Endodermal cell (in vitro differentiated cells): ENCODE results near the gene BRF1. TPM values are rescaled to one million over a fixed set of nuclear protein-coding genes. Genes with fewer than 3 reads are reported as not detected.
A peak's percentile ranks its signal among the peaks of the same experiment; 100 is the strongest.
"Not testable (repeated sequence)": the region's sequence is repeated elsewhere in the genome, so short reads cannot be mapped to it uniquely, and the experiment has no call there.

ENCODE experiments used
- DNase-seq: peaks from one replicate; pipeline ENCODE4 v3.0.0-alpha.2; 2017
- H3K27ac ChIP-seq: 2 replicates; pipeline ENCODE4 v1.5.1; 2013; ENCODE audit warnings: mild to moderate bottlenecking, low read depth, low read length, moderate library complexity
- H3K27me3 ChIP-seq: 2 replicates; pipeline ENCODE4 v1.6.1; 2013; ENCODE audit warnings: mild to moderate bottlenecking, low read length, moderate library complexity; ENCODE audit not compliant: insufficient read depth, control insufficient read depth, poor library complexity, severe bottlenecking
- H3K36me3 ChIP-seq: 2 replicates; pipeline ENCODE4 v1.7.0; 2013; ENCODE audit warnings: mild to moderate bottlenecking, low read length, moderate library complexity; ENCODE audit not compliant: control insufficient read depth, insufficient read depth
- H3K4me1 ChIP-seq: one replicate; pipeline ENCODE4 v1.7.0; 2013; ENCODE audit warnings: low read length; ENCODE audit not compliant: control insufficient read depth, insufficient read depth
- H3K4me3 ChIP-seq: 2 replicates; pipeline ENCODE4 v1.5.1; 2013; ENCODE audit warnings: mild to moderate bottlenecking, low read length, moderate library complexity
- H3K9ac ChIP-seq: 2 replicates; pipeline ENCODE4 v1.6.1; 2013; ENCODE audit warnings: mild to moderate bottlenecking, low read length, moderate library complexity; ENCODE audit not compliant: poor library complexity, severe bottlenecking; ENCODE audit errors: extremely low read depth
- H3K9me3 ChIP-seq: 2 replicates; pipeline ENCODE4 v1.6.1; 2013; ENCODE audit warnings: mild to moderate bottlenecking, low read length, moderate library complexity; ENCODE audit not compliant: control insufficient read depth
- H3K27ac Mint-ChIP-seq: 2 replicates; pipeline ENCODE4 v1.8.0; 2020; ENCODE audit warnings: mixed read lengths
- H3K27me3 Mint-ChIP-seq: 2 replicates; pipeline ENCODE4 v1.8.0; 2021; ENCODE audit warnings: mild to moderate bottlenecking, mixed read lengths; ENCODE audit not compliant: insufficient read depth
- H3K36me3 Mint-ChIP-seq: 2 replicates; pipeline ENCODE4 v1.8.0; 2020; ENCODE audit warnings: low read depth, mixed read lengths
- H3K4me1 Mint-ChIP-seq: 2 replicates; pipeline ENCODE4 v1.8.0; 2020; ENCODE audit warnings: mixed read lengths
- H3K4me3 Mint-ChIP-seq: 2 replicates; pipeline ENCODE4 v1.8.0; 2020; ENCODE audit warnings: mild to moderate bottlenecking, moderate library complexity, mixed read lengths
- H3K9me3 Mint-ChIP-seq: 2 replicates; pipeline ENCODE4 v1.8.0; 2020; ENCODE audit warnings: mild to moderate bottlenecking, mixed read lengths
- WGBS, 2 experiments: methylation state at CpG; one replicate each; pipeline versions ENCODE4 v1.1.5 to v1.1.7; 2013; ENCODE audit warnings: missing lambda C conversion rate in 2 of 2, mixed read lengths in 1 of 2; ENCODE audit not compliant: insufficient coverage in 1 of 2, insufficient read length in 1 of 2; 5-methylcytosine and 5-hydroxymethylcytosine counted together
- total RNA-seq, 2 donors: library from RNA; stranded (reverse); fragmentation: NEBNext Ultra II Directional in 1 of 2; extraction: Animal tissue kit (Norgen Biotek cat#: 25700) in 1 of 2; gene quantifications; 2 replicates in 1 of 2; 3 replicates in 1 of 2; pipeline ENCODE4 v1.2.1, GENCODE V29; 2021
- TF ChIP-seq, protein P1 (sequence below): fragments of 200-600 bp; sonication (generic); conservative IDR thresholded peaks from 2 replicates; pipeline ENCODE4 v1.5.0; 2021; ENCODE audit warnings: antibody characterized with exemption, mild to moderate bottlenecking

The BRF1 gene
- total RNA-seq, 2 donors from 2014 or later = 37.0 to 44.5 TPM

DNA sequence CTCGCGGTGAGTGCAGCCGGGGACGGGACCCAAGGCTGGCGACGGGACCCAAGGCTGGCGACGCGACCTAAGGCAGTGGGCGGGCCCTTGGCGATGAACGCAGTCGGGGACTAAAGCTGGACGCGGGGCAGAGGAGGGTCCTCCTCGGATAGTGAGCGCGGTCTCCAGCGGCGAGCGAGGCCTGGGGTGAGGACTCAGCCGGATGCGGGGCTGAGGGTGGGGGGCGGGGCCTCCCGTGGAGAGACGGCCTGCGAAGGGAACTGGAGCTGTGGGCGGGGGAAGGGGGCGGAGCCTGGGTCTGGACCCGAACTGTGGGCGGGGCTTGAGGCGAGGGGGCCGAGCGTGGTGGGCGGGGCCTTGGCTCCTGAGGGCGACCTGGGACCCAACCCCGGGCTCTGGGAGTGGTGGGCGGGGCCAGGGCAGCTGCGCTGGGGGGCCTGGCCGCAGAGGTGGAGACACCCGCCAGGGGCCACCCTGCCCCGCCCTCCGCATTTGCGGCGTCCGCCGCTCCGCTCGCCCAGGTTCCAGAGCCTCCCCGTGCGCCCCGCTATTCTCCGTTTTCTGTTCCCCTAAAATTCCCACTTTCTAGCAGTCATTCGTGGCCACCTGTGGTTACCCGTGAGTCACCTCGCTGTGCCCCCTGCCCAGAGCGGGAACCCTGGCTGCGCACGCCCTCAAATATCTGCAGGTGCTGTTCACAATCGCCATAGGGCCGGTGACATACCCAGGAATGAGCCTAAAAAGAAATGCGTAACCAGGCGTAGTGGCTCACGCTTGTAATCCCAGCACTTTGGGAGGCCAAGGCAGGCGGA lies 508 bp upstream of the BRF1 start:
- peak; percentile 100 for DNase-seq
- peak overlapping the region; percentile 94 for H3K4me3 ChIP-seq
- no peaks in the 10 kb centered on the region for H3K27me3 ChIP-seq
- H3K4me3 Mint-ChIP-seq = peak overlapping the region; percentile 73
- WGBS, 2 experiments = 1 to 5% methylated on average over 26 to 65 of the region's 65 CpGs
- TF ChIP-seq, protein P1, sequence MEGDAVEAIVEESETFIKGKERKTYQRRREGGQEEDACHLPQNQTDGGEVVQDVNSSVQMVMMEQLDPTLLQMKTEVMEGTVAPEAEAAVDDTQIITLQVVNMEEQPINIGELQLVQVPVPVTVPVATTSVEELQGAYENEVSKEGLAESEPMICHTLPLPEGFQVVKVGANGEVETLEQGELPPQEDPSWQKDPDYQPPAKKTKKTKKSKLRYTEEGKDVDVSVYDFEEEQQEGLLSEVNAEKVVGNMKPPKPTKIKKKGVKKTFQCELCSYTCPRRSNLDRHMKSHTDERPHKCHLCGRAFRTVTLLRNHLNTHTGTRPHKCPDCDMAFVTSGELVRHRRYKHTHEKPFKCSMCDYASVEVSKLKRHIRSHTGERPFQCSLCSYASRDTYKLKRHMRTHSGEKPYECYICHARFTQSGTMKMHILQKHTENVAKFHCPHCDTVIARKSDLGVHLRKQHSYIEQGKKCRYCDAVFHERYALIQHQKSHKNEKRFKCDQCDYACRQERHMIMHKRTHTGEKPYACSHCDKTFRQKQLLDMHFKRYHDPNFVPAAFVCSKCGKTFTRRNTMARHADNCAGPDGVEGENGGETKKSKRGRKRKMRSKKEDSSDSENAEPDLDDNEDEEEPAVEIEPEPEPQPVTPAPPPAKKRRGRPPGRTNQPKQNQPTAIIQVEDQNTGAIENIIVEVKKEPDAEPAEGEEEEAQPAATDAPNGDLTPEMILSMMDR = no peak
- H3K27ac ChIP-seq = peak overlapping the region; percentile 84
- peaks cover 9% of the 10 kb centered on the region for H3K36me3 Mint-ChIP-seq
- peaks cover 2% of the 10 kb centered on the region for H3K9me3 Mint-ChIP-seq
- no peak overlapping the region for H3K9ac ChIP-seq
- peaks cover 15% of the 10 kb centered on the region for H3K27me3 Mint-ChIP-seq
- H3K27ac Mint-ChIP-seq = peak overlapping the region; percentile 91
- peaks cover 6% of the 10 kb centered on the region for H3K4me1 Mint-ChIP-seq
- no peaks in the 10 kb centered on the region for H3K36me3 ChIP-seq
- H3K9me3 ChIP-seq = no peaks in the 10 kb centered on the region
- H3K4me1 ChIP-seq = no peaks in the 10 kb centered on the region

DNA sequence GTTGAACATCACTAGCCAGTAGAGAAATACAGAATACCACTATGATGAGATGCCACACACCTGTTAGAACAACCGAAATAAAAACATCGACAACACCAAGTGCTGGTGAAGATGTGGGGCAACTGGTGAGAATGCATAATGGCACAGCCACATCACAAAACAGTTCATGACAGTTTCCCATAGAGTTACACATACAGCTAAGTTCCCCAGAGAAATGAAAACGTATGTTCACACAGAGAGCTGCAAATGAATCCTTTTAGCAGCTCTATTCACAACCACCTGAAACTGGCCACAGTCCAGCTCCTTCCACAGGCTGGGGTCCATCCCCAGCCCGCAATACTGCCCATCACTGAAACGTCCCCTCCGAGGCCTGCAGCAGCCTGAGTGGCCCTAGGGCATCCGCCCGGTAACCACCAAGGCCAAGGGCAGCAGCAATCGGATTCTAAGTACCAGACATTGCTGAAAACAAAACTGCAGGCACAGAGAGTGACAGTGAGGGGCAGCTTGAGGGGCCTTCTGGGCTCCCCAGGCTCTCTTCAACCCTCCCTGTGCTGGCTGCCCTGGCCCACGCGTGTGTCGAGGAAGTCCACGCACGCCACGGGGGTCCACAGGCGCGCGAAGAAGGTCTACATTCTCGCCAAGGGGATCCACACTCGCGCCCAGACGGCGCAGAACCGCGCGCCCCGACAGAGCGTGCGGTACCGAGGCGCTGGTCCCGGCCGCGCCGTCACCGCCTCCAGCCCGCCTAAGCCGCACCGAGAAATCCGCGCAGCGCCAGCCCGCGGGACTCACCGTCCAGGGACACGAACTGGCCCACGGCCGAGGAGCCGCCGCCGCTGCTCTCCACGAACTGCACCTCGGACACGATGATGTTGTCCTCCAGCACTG lies 903 bp downstream of the BRF1 start:
- 12 to 32% methylated on average over 19 to 54 of the region's 54 CpGs for WGBS, 2 experiments
- Histone ChIP-seq H3K4me3 (peak overlapping the region; percentile 94), H3K27me3 (no peaks in the 10 kb centered on the region), H3K4me1 (no peaks in the 10 kb centered on the region), H3K27ac (peak overlapping the region; percentile 38), H3K36me3 (no peaks in the 10 kb centered on the region), H3K9me3 (no peaks in the 10 kb centered on the region), H3K9ac (peak overlapping the region; percentile 67)
- peaks cover 2% of the 10 kb centered on the region for H3K9me3 Mint-ChIP-seq
- H3K36me3 Mint-ChIP-seq = peaks cover 9% of the 10 kb centered on the region
- H3K27me3 Mint-ChIP-seq = peaks cover 15% of the 10 kb centered on the region
- peak overlapping the region; percentile 73 for H3K4me3 Mint-ChIP-seq
- peak overlapping the region; percentile 58 for H3K27ac Mint-ChIP-seq
- H3K4me1 Mint-ChIP-seq = peaks cover 6% of the 10 kb centered on the region
- TF ChIP-seq, protein P1 = no peak
- DNase-seq = no peak

DNA sequence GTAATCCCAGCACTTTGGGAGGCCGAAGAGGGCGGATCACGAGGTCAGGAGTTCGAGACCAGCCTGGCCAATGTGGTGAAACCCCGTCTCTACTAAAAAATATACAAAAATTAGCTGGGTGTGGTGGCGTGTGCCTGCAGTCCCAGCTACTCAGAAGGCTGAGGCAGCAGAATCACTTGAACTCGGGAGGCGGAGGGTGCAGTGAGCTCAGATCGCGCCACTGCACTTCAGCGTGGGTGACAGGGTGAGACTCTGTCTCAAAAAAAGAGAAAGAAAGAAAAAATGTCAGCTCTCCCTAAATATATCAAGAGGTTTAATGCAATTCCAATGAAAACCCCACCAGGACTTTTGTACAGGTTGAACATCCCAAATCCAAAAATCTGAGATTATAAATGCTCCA lies 3.5 kb downstream of the BRF1 start:
- H3K27me3 Mint-ChIP-seq, H3K36me3 Mint-ChIP-seq, H3K4me3 ChIP-seq, H3K27me3 ChIP-seq, DNase-seq, H3K36me3 ChIP-seq, H3K9me3 ChIP-seq, H3K4me1 ChIP-seq, H3K9ac ChIP-seq, H3K4me3 Mint-ChIP-seq, H3K9me3 Mint-ChIP-seq, H3K4me1 Mint-ChIP-seq, H3K27ac Mint-ChIP-seq, H3K27ac ChIP-seq: not testable (repeated sequence)
- WGBS, 2 experiments = 97 to 98% methylated on average over 10 to 11 of the region's 11 CpGs
